ENCODE measurements around the gene MEX3B. TPM values are rescaled to one million over a fixed set of nuclear protein-coding genes. Genes with fewer than 3 reads are reported as not detected.

Gene MEX3B
- total RNA-seq, 1 donor from 2014 or later = 18.7 TPM

DNA sequence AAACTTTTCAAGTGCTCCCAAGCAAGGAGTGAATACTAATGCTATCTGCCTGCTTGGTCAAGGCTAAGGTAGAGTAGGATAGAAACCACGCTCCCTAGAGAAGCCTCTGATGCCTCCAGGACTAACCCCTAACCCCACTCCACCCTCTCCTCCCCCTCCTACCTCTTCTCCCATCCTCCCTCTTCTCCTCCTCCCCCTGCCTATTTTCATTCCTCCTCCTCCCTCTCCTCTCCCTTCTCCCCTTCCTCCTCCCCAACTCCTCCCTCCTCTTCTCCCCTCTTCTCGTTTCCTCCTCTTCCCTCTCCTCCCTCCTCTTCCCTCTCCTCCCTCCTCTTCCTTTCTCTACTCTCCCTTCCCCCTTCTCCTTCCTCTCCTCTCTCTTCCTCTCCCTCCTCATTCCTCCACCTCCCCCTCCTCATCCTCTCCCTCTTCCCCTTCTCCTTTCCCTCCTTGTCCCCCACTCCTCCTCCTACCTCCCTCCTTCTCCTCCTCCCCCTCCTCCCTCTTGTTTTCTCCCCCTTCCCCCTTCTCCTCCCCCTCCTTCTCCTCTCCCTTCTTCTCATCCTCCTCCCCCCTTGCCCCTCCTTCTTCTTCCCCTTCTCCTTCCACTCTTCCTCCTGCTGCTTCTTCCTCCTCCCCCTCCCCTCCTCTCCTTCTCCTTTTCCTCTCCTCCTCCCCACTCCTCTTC is 12.8 kb upstream of the MEX3B start:
- Histone ChIP-seq H3K9me3 (ENCODE audit: insufficient read depth, low read depth, low read length) (no peaks in the 10 kb centered on the region), H3K27ac (ENCODE audit: low read depth, low read length) (no peak overlapping the region), H3K79me2 (ENCODE audit: insufficient read depth, low read length) (no peaks in the 10 kb centered on the region), H3K27me3 (ENCODE audit: insufficient read depth, low read length) (peaks cover 44% of the 10 kb centered on the region), H2AFZ (ENCODE audit: low read depth, low read length) (no peak overlapping the region), H3K4me2 (ENCODE audit: low read length) (no peak overlapping the region), H3K36me3 (ENCODE audit: insufficient read depth, low read length) (no peaks in the 10 kb centered on the region), H3K4me1 (ENCODE audit: insufficient read depth, low read length) (no peaks in the 10 kb centered on the region), H4K20me1 (ENCODE audit: insufficient read depth, low read length) (no peaks in the 10 kb centered on the region), H3K9ac (ENCODE audit: low read length) (no peak overlapping the region), H3K4me3 (ENCODE audit: insufficient read depth, low read depth, low read length) (no peak overlapping the region)
- Mint-ChIP-seq H3K36me3 (ENCODE audit: low read depth, unreplicated experiment) (no peaks in the 10 kb centered on the region), H3K9me3 (ENCODE audit: unreplicated experiment) (no peaks in the 10 kb centered on the region), H3K27me3 (ENCODE audit: low read depth, unreplicated experiment) (peaks cover 58% of the 10 kb centered on the region), H3K4me3 (ENCODE audit: unreplicated experiment) (no peak overlapping the region), H3K27ac (ENCODE audit: unreplicated experiment) (no peak overlapping the region), H3K4me1 (ENCODE audit: low read depth, unreplicated experiment) (peaks cover 3% of the 10 kb centered on the region)
- no peak for TF ChIP-seq EZH2 (IDR thresholded peaks at IDR 0.05; ENCODE audit: insufficient read depth, low read length)
- TF ChIP-seq, protein P1, sequence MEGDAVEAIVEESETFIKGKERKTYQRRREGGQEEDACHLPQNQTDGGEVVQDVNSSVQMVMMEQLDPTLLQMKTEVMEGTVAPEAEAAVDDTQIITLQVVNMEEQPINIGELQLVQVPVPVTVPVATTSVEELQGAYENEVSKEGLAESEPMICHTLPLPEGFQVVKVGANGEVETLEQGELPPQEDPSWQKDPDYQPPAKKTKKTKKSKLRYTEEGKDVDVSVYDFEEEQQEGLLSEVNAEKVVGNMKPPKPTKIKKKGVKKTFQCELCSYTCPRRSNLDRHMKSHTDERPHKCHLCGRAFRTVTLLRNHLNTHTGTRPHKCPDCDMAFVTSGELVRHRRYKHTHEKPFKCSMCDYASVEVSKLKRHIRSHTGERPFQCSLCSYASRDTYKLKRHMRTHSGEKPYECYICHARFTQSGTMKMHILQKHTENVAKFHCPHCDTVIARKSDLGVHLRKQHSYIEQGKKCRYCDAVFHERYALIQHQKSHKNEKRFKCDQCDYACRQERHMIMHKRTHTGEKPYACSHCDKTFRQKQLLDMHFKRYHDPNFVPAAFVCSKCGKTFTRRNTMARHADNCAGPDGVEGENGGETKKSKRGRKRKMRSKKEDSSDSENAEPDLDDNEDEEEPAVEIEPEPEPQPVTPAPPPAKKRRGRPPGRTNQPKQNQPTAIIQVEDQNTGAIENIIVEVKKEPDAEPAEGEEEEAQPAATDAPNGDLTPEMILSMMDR (IDR thresholded peaks at IDR 0.05; ENCODE audit: insufficient read depth, low read depth, low read length) = no peak
- DNase-seq (ENCODE audit: low read depth) (no peak), FAIRE-seq (no peak)

GRCh38 chr15:82058026-82058425 is 12.2 kb upstream of the MEX3B start:
- Histone ChIP-seq H3K4me2 (ENCODE audit: low read length) (no peak overlapping the region), H3K4me3 (ENCODE audit: insufficient read depth, low read depth, low read length) (no peak overlapping the region), H3K27me3 (ENCODE audit: insufficient read depth, low read length) (peaks cover 44% of the 10 kb centered on the region), H3K79me2 (ENCODE audit: insufficient read depth, low read length) (no peaks in the 10 kb centered on the region), H3K27ac (ENCODE audit: low read depth, low read length) (no peak overlapping the region), H2AFZ (ENCODE audit: low read depth, low read length) (no peak overlapping the region), H3K36me3 (ENCODE audit: insufficient read depth, low read length) (no peaks in the 10 kb centered on the region), H3K4me1 (ENCODE audit: insufficient read depth, low read length) (no peaks in the 10 kb centered on the region), H3K9ac (ENCODE audit: low read length) (no peak overlapping the region), H4K20me1 (ENCODE audit: insufficient read depth, low read length) (no peaks in the 10 kb centered on the region), H3K9me3 (ENCODE audit: insufficient read depth, low read depth, low read length) (no peaks in the 10 kb centered on the region)
- Mint-ChIP-seq H3K27ac (ENCODE audit: unreplicated experiment) (no peak overlapping the region), H3K36me3 (ENCODE audit: low read depth, unreplicated experiment) (no peaks in the 10 kb centered on the region), H3K4me1 (ENCODE audit: low read depth, unreplicated experiment) (peaks cover 3% of the 10 kb centered on the region), H3K27me3 (ENCODE audit: low read depth, unreplicated experiment) (peaks cover 61% of the 10 kb centered on the region), H3K9me3 (ENCODE audit: unreplicated experiment) (no peaks in the 10 kb centered on the region), H3K4me3 (ENCODE audit: unreplicated experiment) (peak overlapping the region; percentile 11)
- DNase-seq (ENCODE audit: low read depth) (no peak), FAIRE-seq (no peak)
- TF ChIP-seq, protein P1 (IDR thresholded peaks at IDR 0.05; ENCODE audit: insufficient read depth, low read depth, low read length) = no peak
- no peak for TF ChIP-seq EZH2 (IDR thresholded peaks at IDR 0.05; ENCODE audit: insufficient read depth, low read length)

All from astrocyte (in vitro differentiated cells and primary cell).